ENCODE measurements around the gene TRIM37.

The TRIM37 gene

GRCh38 chr17:59121901-59122480, 15.3 kb upstream of the TRIM37 start:
- Histone ChIP-seq H3K4me3 (replicated peaks; ENCODE audit: insufficient read depth, low read length) (no peak overlapping the region), H3K27ac (replicated peaks) (no peak overlapping the region), H3K27me3 (ENCODE audit: insufficient read depth, poor library complexity, severe bottlenecking) (no peaks in the 10 kb centered on the region)
- no peak for DNase-seq (ENCODE audit: low read depth in 1 of 2, low spot score in 1 of 2)
- no peak for TF ChIP-seq CTCF (IDR thresholded peaks at IDR 0.05; ENCODE audit: insufficient read depth, low read length)
- no peak for TF ChIP-seq SPI1 (IDR thresholded peaks at IDR 0.05; ENCODE audit: borderline replicate concordance, low read depth)
- TF ChIP-seq POLR2AphosphoS5 (IDR thresholded peaks at IDR 0.05; ENCODE audit: low read depth) = no peak
- TF ChIP-seq, protein P1, sequence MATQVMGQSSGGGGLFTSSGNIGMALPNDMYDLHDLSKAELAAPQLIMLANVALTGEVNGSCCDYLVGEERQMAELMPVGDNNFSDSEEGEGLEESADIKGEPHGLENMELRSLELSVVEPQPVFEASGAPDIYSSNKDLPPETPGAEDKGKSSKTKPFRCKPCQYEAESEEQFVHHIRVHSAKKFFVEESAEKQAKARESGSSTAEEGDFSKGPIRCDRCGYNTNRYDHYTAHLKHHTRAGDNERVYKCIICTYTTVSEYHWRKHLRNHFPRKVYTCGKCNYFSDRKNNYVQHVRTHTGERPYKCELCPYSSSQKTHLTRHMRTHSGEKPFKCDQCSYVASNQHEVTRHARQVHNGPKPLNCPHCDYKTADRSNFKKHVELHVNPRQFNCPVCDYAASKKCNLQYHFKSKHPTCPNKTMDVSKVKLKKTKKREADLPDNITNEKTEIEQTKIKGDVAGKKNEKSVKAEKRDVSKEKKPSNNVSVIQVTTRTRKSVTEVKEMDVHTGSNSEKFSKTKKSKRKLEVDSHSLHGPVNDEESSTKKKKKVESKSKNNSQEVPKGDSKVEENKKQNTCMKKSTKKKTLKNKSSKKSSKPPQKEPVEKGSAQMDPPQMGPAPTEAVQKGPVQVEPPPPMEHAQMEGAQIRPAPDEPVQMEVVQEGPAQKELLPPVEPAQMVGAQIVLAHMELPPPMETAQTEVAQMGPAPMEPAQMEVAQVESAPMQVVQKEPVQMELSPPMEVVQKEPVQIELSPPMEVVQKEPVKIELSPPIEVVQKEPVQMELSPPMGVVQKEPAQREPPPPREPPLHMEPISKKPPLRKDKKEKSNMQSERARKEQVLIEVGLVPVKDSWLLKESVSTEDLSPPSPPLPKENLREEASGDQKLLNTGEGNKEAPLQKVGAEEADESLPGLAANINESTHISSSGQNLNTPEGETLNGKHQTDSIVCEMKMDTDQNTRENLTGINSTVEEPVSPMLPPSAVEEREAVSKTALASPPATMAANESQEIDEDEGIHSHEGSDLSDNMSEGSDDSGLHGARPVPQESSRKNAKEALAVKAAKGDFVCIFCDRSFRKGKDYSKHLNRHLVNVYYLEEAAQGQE (IDR thresholded peaks at IDR 0.05; ENCODE audit: insufficient replicate concordance, low read depth) = no peak
- no peak for TF ChIP-seq GABPA (IDR thresholded peaks at IDR 0.05; ENCODE audit: low read depth)

- no peaks in the 10 kb centered on the region for H3K27me3 ChIP-seq (ENCODE audit: insufficient read depth, poor library complexity, severe bottlenecking)
- TF ChIP-seq CTCF (IDR thresholded peaks at IDR 0.05; ENCODE audit: insufficient read depth, low read length) (no peak), SPI1 (IDR thresholded peaks at IDR 0.05; ENCODE audit: borderline replicate concordance, low read depth) (no peak)
- TF ChIP-seq, protein P1 (IDR thresholded peaks at IDR 0.05; ENCODE audit: insufficient replicate concordance, low read depth) = no peak
- no peak overlapping the region for H3K27ac ChIP-seq (replicated peaks)
- no peak overlapping the region for H3K4me3 ChIP-seq (replicated peaks; ENCODE audit: insufficient read depth, low read length)
- DNase-seq (ENCODE audit: low read depth in 1 of 2, low spot score in 1 of 2) = no peak
Measured at GRCh38 chr17:59115474-59115873, 8.8 kb upstream of the TRIM37 start.

DNA sequence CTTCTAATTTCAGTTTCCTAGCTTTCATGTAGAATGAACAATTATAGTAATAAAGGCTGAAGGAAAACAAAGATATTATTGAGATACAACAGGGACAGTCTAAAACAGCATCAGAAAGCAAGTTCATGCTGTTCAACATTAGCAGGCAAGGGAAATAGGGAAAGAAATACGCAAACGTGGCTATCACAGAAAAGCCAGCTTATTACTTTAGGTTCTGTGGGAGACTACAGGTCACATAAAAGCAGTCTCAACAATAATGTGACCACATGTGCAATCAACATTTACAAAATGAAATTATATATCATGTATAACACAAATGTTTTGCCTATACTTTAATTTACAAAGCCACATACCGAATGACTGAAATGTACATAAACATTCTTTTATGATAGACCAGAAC, 4.9 kb upstream of the TRIM37 start:
- Histone ChIP-seq H3K4me3 (replicated peaks; ENCODE audit: insufficient read depth, low read length) (no peak overlapping the region), H3K27ac (replicated peaks) (no peak overlapping the region), H3K27me3 (ENCODE audit: insufficient read depth, poor library complexity, severe bottlenecking) (no peaks in the 10 kb centered on the region)
- DNase-seq (ENCODE audit: low read depth in 1 of 2, low spot score in 1 of 2) = no peak
- TF ChIP-seq CTCF (IDR thresholded peaks at IDR 0.05; ENCODE audit: insufficient read depth, low read length) (no peak), SPI1 (IDR thresholded peaks at IDR 0.05; ENCODE audit: borderline replicate concordance, low read depth) (no peak), POLR2AphosphoS5 (IDR thresholded peaks at IDR 0.05; ENCODE audit: low read depth) (no peak), GABPA (IDR thresholded peaks at IDR 0.05; ENCODE audit: low read depth) (no peak)
- TF ChIP-seq, protein P1 (IDR thresholded peaks at IDR 0.05; ENCODE audit: insufficient replicate concordance, low read depth) = no peak

All from HL-60 (cell line).